Retinal pigment epithelial cell (primary cell): ENCODE data around the gene MACF1.

ENCODE experiments used
- DNase-seq: peaks from one replicate; pipeline ENCODE4 v3.0.0-alpha.2; 2010; ENCODE audit warnings: low read depth
- H3K4me3 ChIP-seq: 2 replicates; pipeline ENCODE4 v1.5.1; 2011; ENCODE audit warnings: mild to moderate bottlenecking, low read length, control low read depth, moderate library complexity
- TF ChIP-seq, protein P1 (sequence below): conservative IDR thresholded peaks from 2 replicates; pipeline ENCODE4 v1.5.1; 2011; ENCODE audit warnings: low read depth, low read length, control low read depth, inconsistent platforms

Gene MACF1

GRCh38 chr1:39236971-39237370 is 32.5 kb downstream of the MACF1 start:
- TF ChIP-seq, protein P1, sequence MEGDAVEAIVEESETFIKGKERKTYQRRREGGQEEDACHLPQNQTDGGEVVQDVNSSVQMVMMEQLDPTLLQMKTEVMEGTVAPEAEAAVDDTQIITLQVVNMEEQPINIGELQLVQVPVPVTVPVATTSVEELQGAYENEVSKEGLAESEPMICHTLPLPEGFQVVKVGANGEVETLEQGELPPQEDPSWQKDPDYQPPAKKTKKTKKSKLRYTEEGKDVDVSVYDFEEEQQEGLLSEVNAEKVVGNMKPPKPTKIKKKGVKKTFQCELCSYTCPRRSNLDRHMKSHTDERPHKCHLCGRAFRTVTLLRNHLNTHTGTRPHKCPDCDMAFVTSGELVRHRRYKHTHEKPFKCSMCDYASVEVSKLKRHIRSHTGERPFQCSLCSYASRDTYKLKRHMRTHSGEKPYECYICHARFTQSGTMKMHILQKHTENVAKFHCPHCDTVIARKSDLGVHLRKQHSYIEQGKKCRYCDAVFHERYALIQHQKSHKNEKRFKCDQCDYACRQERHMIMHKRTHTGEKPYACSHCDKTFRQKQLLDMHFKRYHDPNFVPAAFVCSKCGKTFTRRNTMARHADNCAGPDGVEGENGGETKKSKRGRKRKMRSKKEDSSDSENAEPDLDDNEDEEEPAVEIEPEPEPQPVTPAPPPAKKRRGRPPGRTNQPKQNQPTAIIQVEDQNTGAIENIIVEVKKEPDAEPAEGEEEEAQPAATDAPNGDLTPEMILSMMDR: no peak
- no peak overlapping the region for H3K4me3 ChIP-seq
- no peak for DNase-seq

- TF ChIP-seq, protein P1: no peak
- H3K4me3 ChIP-seq: no peak overlapping the region
- DNase-seq: peak; percentile 58
These were observed 34.0 kb downstream of the MACF1 start for GRCh38 chr1:39238476-39238875.

- no peak for DNase-seq
- no peak overlapping the region for H3K4me3 ChIP-seq
- TF ChIP-seq, protein P1: no peak
These were observed 35.5 kb downstream of the MACF1 start for GRCh38 chr1:39239968-39240367.

DNA sequence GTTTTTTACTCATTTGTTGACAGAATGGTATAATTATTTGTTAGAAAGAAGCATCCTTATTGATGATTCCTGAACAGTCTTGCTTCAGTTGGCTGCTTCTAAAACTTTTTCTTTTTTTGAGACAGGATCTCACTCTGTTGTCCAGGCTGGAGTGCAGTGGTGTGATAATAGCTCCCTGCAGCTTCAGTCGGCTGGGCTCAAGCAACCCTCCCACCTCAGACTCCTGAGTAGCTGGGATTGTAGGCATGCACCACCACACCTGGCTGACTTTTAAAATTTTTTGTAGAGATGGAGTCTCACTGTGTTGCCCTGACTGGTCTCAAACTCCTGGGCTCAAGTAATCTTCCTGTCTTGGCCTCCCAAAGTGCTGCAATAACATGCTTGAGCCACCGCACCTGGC is 38.8 kb downstream of the MACF1 start:
- TF ChIP-seq, protein P1: no peak
- no peak overlapping the region for H3K4me3 ChIP-seq
- no peak for DNase-seq

DNA sequence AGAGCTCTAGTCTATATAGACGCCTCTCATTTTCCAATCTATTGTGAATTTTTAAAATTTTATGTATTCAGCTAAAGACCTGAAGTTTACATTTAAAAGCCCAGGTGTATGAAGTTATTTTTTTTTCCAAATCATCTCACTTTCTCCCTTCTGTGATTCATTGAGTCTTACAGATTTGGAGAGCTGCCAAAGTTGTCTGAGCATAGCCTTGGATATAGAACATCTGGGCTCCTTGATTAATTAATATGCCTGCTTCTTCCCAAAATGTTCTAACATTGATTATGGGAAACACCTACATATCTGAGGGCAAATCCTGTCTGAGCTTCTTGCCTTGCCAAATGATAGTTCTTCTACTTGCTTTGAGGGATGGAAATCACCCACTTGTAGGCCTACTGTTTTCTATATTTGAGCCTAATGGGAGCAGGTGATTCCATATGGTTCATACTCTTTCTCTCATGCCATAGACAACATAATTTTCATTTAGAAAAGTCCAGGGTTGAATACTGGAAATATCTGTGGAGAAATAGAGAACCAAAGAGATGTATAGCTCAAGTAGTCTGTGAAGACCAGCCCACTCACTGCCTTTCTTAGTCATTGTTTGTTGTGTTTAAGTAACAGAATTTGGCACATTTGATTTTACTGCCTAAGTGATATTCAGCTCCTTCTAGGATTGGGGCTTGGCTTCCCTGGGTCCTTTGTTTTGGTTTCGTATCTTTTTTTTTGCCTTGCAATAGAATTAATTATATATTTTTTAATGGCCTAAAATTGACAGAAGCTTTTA is 46.2 kb downstream of the MACF1 start:
- DNase-seq: no peak
- TF ChIP-seq, protein P1: no peak
- no peak overlapping the region for H3K4me3 ChIP-seq

DNA sequence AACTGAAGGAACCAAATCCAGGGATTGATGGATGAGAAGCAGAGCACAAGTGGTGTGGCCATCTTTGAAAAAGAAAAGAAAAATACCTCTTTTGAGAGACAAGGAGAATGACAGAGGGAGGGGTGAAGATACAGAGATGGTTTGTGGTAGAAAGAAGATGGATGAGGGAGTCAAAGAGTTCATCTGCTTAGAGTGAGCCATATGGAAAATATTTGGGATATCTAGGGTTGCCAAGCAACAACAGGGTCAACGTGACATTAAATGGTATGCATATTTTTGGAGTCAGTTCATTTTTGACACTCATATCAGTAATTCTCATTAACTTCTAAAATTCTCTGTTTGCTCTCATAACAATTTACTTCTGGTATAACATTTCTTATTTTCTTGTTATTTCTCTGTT is 50.7 kb downstream of the MACF1 start:
- TF ChIP-seq, protein P1: no peak
- no peak for DNase-seq
- no peak overlapping the region for H3K4me3 ChIP-seq

GRCh38 chr1:39258146-39258924 is 53.8 kb downstream of the MACF1 start:
- TF ChIP-seq, protein P1: peak; percentile 81
- H3K4me3 ChIP-seq: no peak overlapping the region
- peak; percentile 37 for DNase-seq
